ENCODE results near the gene CR2. TPM values are rescaled to one million over a fixed set of nuclear protein-coding genes. Genes with fewer than 3 reads are reported as not detected.
A peak's percentile ranks its signal among the peaks of the same experiment; 100 is the strongest.

CR2 gene
- total RNA-seq, 1 donor from 2014 or later, result 34.1 TPM

DNA sequence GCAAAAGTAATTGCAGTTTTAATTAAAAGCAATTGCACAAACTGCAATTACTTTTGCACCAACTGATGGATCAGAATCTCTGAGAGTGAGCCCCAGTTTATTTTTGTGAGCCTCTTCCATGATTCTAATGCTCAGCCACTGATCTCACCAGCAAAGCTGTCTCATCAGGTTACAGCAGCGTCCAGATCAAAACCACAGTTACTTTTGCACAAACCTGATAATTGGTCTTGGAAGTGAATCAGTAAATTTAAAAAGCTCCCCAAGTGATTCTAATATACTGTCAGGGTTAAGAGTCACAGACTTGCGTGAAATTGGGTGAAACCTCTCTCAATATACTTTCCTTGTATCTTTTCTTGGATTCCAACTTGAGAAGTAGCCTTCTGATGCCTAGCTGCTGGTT is 13.5 kb upstream of the CR2 start:
- POLR2A ChIA-PET, result no interaction called here

DNA sequence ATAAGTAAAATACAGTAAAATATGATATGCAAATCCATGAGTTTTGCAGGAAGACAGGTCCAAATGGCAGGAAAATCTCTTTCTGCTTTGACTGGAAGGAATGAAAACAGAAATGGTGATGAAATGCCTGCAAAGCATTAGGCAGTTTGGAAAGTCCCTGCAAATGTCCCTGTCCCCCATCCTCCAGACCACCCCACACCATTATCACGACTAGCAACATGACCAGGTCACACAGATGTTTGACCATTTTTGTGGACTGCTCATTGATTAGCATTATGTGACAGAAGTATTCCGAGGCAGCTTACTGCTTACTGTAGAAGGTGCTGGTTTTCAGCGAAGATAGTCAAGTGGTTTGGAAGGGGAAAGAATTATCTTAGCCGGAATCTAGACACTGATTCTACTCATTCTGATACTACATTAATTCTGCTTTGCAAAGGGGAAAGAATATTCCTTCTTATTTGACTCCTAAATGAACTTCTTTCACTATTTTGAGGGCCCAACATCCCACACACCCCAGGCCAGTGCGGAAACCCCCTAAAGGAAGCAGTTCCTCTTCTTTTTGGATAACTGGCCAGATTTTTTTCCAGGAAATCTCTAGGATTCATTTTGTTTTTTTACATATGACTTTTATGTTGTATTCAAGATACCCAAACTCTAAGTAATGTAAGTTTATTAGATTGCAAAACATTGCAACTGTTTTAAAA is 9.5 kb upstream of the CR2 start:
- H3K27ac Mint-ChIP-seq, result no peak overlapping the region
- ChIA-PET POLR2A (no interaction called here), CTCF (no interaction called here)
- H3K4me3 Mint-ChIP-seq, result no peak overlapping the region
- no peaks in the 10 kb centered on the region for H3K9me3 Mint-ChIP-seq
- TF ChIP-seq, protein P1, sequence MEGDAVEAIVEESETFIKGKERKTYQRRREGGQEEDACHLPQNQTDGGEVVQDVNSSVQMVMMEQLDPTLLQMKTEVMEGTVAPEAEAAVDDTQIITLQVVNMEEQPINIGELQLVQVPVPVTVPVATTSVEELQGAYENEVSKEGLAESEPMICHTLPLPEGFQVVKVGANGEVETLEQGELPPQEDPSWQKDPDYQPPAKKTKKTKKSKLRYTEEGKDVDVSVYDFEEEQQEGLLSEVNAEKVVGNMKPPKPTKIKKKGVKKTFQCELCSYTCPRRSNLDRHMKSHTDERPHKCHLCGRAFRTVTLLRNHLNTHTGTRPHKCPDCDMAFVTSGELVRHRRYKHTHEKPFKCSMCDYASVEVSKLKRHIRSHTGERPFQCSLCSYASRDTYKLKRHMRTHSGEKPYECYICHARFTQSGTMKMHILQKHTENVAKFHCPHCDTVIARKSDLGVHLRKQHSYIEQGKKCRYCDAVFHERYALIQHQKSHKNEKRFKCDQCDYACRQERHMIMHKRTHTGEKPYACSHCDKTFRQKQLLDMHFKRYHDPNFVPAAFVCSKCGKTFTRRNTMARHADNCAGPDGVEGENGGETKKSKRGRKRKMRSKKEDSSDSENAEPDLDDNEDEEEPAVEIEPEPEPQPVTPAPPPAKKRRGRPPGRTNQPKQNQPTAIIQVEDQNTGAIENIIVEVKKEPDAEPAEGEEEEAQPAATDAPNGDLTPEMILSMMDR (IDR thresholded peaks at IDR 0.05), result no peak
- ATAC-seq (ENCODE audit: low read depth) (no peak), DNase-seq (no peak)
- H3K4me1 Mint-ChIP-seq, result peaks cover 18% of the 10 kb centered on the region
- no peaks in the 10 kb centered on the region for H3K27me3 Mint-ChIP-seq
- H3K36me3 Mint-ChIP-seq (ENCODE audit: low read depth), result no peaks in the 10 kb centered on the region
- intact Hi-C loops (cut with micrococcal nuclease), result loop anchor here (2.0 kb wide), 1 partner anchor 14 kb away; no protein-coding TSS in a partner anchor

More for the DNA sequence above, 13.5 kb upstream of the CR2 start:
- Mint-ChIP-seq H3K9me3 (no peaks in the 10 kb centered on the region), H3K4me3 (no peak overlapping the region), H3K27ac (no peak overlapping the region), H3K36me3 (ENCODE audit: low read depth) (no peaks in the 10 kb centered on the region), H3K27me3 (no peaks in the 10 kb centered on the region), H3K4me1 (peaks cover 36% of the 10 kb centered on the region)
- intact Hi-C loops (cut with micrococcal nuclease), result no loop called here
- TF ChIP-seq, protein P1 (IDR thresholded peaks at IDR 0.05), result no peak
- CTCF ChIA-PET, result no interaction called here
- ATAC-seq (ENCODE audit: low read depth), result no peak
- no peak for DNase-seq

DNA sequence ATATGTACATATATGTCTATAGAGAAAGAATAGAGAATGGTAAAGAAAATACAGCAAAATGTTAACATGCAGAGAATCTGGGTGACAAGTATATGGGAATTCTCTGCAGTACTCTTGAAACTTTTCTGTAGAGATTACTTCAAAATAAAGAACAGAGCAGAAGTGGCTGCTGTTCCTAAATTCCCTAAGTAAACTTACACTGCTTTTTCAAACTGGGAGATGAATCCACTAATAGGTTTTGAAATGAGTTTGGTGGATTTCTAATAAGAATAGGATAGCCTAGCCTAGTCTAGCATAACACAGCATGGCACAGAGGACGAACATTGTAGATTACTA is 450 bp upstream of the CR2 start:
- TF ChIP-seq, protein P1 (IDR thresholded peaks at IDR 0.05), result no peak
- CTCF ChIA-PET, result interaction anchor here (0.8 to 4.8 kb wide), 15 partner anchors 8 to 404 kb away, joined by 3 to 47 read pairs (median 8); partner anchors contain the start of gene CR1
- intact Hi-C loops (cut with micrococcal nuclease), result loop anchor here (1.0 to 2.0 kb wide), 6 partner anchors 23 to 400 kb away; partner anchors contain the start of genes CD55 and PFKFB2
- Mint-ChIP-seq H3K4me1 (peaks cover 4% of the 10 kb centered on the region), H3K9me3 (no peaks in the 10 kb centered on the region), H3K4me3 (no peak overlapping the region), H3K27ac (no peak overlapping the region), H3K27me3 (no peaks in the 10 kb centered on the region), H3K36me3 (ENCODE audit: low read depth) (peaks cover 3% of the 10 kb centered on the region)
- POLR2A ChIA-PET, result interaction anchor here (0.5 to 4.7 kb wide), 20 partner anchors 8 to 1661 kb away, joined by 3 to 86 read pairs (median 8); partner anchors contain the start of genes CD55, CR1 and PFKFB2
- DNase-seq (no peak), ATAC-seq (ENCODE audit: low read depth) (no peak)

DNA sequence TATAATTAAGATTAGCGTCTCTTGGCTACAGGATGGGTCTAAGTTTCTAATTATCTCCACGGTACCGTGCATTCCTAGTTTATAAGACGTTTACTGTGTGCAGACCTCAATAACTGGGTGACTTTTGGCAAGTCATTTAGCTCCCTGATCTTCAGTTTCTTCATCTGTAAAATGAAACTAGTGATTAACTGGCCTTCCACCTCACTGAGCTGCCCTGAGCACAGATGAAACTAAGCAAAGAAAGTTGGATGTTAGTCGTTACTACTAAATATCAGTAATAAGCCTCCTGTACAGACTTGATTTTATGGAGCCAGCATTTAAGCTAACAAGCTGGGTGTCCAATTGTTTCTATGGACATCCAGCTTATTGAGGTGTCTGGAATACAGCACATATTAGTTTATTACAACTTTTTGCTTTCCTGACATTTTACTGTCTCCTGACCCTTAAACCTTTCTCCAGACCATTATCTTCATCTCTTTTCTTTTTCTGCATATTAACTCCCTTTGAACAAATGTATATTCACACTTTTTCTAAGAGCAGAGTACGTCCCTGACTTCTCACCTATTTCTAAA is 1.1 kb downstream of the CR2 start:
- no peak for DNase-seq
- peak; percentile 19 for ATAC-seq (ENCODE audit: low read depth)
- Mint-ChIP-seq H3K27me3 (no peaks in the 10 kb centered on the region), H3K27ac (no peak overlapping the region), H3K9me3 (no peaks in the 10 kb centered on the region), H3K4me3 (no peak overlapping the region), H3K36me3 (ENCODE audit: low read depth) (peaks cover 3% of the 10 kb centered on the region), H3K4me1 (peaks cover 13% of the 10 kb centered on the region)
- CTCF ChIA-PET, result interaction anchor here (0.6 to 4.8 kb wide), 11 partner anchors 9 to 372 kb away, joined by 3 to 47 read pairs (median 10); partner anchors contain the start of gene CR1
- TF ChIP-seq, protein P1 (IDR thresholded peaks at IDR 0.05), result no peak
- POLR2A ChIA-PET, result interaction anchor here (0.6 to 4.7 kb wide), 12 partner anchors 9 to 403 kb away, joined by 3 to 86 read pairs (median 10); partner anchors contain the start of genes CD55, CR1 and PFKFB2
- intact Hi-C loops (cut with micrococcal nuclease), result loop anchor here (2.0 kb wide), 1 partner anchor 118 kb away; no protein-coding TSS in a partner anchor

DNA sequence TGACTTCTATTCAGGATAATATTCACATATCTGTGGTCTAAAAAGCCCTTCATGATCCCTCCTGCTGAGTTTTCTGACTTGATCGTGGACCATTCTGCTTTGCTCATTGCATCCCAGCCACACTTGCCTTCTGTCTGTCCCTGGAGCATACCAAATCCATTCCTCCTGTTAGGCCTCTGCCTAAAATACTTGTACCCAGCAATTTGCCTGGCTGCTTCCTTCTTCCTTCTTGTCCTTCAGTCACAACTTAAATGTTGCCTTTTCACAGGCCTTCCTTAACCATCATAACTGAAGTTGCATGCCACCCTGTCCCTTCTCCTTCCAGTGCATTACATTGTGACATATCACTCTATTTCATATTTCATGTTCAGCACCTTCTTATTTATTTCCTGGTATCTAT is 4.3 kb downstream of the CR2 start:
- intact Hi-C loops (cut with micrococcal nuclease), result no loop called here
- DNase-seq, result no peak
- no peak for ATAC-seq (ENCODE audit: low read depth)
- ChIA-PET CTCF (interaction anchor here (4.8 kb wide), 1 partner anchor 53 kb away, joined by 47 read pairs; no protein-coding TSS in a partner anchor), POLR2A (no interaction called here)
- TF ChIP-seq, protein P1 (IDR thresholded peaks at IDR 0.05), result no peak
- H3K4me1 Mint-ChIP-seq, result peaks cover 44% of the 10 kb centered on the region
- H3K4me3 Mint-ChIP-seq, result no peak overlapping the region
- H3K36me3 Mint-ChIP-seq (ENCODE audit: low read depth), result peaks cover 9% of the 10 kb centered on the region
- H3K27ac Mint-ChIP-seq, result no peak overlapping the region
- H3K27me3 Mint-ChIP-seq, result no peaks in the 10 kb centered on the region
- no peaks in the 10 kb centered on the region for H3K9me3 Mint-ChIP-seq

All from activated B cell treated with CpG ODN at 0.5 μM for 24 hours (primary cell).